ENCODE results near the gene CDK5.
A peak's percentile ranks its signal among the peaks of the same experiment; 100 is the strongest.
"Not testable (repeated sequence)": the region's sequence is repeated elsewhere in the genome, so short reads cannot be mapped to it uniquely, and the experiment has no call there.

Gene CDK5

DNA sequence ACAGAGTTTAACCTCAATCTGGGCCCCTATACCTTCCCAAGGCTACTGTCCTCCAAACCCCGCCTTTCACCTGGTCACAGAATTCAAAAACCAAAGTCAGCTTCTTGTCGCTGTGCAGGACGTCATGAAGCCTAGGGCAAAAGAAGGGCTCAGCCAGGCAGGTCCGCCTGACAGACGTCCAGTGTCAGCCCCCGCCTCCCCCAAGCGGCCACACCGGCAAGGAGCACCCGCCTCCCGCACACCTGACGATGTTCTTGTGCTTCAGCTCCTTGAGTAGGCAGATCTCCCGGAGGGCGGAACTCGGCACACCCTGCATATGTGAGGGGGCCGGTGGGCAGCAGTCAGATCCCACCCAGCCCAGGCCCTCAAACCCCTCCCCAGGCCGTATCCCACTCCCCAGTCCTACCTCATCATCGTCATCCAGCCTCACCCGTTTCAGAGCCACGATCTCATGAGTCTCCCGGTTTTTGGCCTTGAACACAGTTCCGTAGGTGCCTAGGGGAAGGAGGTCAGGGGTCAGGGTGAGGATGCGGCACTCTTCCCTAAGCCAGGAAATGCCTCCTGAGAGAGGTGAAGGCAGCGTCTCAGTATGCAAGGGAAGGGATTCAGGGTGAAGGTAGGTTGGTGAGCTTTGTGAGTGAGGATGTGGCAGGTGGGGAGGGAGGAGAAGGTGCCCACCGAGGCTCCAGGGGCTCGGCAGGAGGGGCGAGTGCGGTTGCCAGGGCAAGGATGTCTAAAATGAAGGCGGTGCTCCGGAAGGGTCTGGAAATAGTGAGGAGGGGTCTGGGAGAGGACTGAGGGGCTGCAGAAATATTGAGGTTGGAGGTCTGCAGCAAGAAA is 811 bp downstream of the CDK5 start:
- no peak for DNase-seq (ENCODE audit: low read depth)

DNA sequence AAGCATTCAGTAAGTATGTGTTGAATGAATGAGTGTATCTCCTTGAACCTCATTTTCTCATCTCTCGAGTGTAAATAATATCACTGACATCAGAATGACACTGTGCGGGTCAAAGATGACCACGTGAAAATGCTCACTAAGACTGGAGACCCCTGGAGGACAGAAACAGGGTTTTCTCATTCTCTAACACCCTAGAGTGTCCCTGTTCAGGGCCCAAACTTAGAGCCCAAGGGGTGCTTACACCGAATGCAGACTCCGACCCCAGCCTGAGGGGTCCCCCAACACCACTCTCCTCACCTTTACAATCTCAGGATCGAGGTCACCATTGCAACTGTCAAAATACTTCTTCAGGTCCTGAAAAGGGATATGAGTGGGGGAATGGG is 1.4 kb downstream of the CDK5 start:
- no peak for DNase-seq (ENCODE audit: low read depth)

DNA sequence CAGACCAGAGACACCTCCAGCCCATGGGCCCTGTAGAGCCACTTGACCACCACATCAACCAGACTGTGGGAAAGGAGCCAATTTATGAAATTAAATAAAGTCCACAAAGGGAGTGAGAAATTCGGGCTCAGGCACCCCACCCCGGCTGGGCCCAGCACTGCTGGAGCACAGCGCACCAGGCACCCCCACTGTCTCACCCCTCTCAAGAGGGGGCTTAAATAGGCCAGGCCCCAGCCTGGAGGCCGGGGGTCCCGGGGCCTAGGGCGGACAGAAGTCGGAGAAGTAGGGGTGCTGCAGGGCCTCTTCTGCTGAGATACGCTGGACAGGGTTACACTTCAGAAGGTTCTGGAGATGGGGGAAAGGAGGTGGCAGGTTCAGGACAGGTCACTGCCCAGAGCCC is 3.9 kb downstream of the CDK5 start:
- no peak for DNase-seq (ENCODE audit: low read depth)

DNA sequence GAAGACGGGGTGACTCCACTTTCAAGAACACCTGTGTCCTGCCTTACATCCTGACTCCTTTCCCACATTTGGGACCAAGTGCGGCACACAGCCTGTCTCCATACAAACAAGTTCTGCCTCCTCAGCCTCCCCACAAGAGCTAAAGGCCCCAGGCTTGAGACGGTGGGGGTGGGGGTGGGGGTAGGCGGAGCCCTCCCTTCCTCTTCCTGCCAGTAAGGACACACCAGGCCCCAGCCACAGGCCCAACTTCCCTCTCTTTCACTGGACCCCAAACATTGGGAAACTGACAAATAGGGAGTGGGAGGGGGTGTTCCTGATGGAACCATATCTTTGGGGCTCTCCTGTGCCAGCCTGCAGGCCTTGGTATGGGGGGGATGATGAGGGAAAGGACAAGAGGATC is 4.6 kb downstream of the CDK5 start:
- no peak for DNase-seq (ENCODE audit: low read depth)

DNA sequence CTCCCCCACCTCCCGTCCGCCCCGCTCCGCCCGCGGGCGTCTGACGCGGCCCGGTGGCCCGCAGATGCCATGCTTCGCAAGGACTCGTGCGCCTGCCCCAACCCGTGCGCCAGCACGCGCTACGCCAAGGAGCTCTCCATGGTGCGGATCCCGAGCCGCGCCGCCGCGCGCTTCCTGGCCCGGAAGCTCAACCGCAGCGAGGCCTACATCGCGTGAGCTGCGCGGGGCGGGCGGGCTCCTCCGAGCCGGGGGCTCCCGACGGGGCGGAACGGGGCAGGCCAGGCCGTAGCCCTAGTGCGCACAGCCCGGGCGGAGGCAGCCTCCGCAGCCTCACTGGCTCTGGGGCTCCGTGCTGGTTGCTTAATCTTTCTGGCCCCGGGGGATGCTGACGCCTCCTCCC is 6.6 kb downstream of the CDK5 start:
- peak; percentile 49 for DNase-seq (ENCODE audit: low read depth)

DNA sequence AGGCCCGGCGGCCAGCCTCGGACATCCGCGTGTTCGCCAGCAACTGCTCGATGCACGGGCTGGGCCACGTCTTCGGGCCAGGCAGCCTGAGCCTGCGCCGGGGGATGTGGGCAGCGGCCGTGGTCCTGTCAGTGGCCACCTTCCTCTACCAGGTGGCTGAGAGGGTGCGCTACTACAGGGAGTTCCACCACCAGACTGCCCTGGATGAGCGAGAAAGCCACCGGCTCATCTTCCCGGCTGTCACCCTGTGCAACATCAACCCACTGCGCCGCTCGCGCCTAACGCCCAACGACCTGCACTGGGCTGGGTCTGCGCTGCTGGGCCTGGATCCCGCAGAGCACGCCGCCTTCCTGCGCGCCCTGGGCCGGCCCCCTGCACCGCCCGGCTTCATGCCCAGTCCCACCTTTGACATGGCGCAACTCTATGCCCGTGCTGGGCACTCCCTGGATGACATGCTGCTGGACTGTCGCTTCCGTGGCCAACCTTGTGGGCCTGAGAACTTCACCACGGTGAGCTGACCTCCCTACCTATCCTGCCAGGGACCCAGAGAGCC is 8.7 kb downstream of the CDK5 start:
- DNase-seq (ENCODE audit: low read depth): no peak

DNA sequence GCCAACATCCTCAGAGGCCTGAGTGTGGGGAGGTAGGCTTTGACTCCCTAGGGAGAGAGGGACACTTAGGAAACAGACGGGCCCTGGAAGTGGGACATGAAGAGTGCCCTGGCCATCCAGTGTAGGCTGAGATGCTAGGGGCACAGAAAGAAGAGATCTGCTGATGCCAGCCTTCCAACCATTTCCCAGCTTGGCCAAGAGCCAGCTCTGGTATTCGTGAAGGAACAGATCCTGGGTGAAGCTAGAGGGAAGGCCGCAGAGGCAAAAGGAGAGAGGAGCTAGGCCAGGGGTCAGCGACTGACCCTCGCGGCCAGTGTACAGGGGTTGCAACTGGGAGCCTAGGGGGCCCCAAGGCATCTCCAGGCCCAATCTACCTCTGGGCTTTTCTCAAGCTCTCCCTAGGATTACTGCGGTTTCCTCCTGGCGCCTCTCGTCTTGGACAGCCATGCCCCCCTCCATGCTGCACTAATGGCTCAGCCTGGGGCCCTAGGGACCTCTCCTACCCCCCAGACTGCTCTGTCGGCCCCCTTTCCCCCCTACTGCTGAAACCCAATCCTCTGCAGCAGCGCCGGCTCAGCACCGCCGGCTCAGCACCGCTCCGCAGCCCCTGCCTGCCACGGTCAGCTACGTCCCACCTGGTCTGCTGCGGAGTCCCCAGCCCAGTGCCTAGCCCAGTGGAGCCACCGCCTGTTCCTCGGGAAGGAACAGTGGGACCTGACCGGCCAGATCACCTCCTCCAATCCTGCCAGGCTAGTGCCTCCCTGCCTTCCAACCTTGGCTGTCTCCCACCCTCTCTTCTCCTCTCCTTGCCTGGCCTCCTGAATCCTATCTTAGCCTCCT is 9.5 kb downstream of the CDK5 start, which contains the start of gene ASIC3:
Gene ASIC3, plus strand, starts transcription at position 556 of the 840 bp plus-strand sequence. CDS start 355 bp downstream, outside the sequence.
- no peak for DNase-seq (ENCODE audit: low read depth)

DNA sequence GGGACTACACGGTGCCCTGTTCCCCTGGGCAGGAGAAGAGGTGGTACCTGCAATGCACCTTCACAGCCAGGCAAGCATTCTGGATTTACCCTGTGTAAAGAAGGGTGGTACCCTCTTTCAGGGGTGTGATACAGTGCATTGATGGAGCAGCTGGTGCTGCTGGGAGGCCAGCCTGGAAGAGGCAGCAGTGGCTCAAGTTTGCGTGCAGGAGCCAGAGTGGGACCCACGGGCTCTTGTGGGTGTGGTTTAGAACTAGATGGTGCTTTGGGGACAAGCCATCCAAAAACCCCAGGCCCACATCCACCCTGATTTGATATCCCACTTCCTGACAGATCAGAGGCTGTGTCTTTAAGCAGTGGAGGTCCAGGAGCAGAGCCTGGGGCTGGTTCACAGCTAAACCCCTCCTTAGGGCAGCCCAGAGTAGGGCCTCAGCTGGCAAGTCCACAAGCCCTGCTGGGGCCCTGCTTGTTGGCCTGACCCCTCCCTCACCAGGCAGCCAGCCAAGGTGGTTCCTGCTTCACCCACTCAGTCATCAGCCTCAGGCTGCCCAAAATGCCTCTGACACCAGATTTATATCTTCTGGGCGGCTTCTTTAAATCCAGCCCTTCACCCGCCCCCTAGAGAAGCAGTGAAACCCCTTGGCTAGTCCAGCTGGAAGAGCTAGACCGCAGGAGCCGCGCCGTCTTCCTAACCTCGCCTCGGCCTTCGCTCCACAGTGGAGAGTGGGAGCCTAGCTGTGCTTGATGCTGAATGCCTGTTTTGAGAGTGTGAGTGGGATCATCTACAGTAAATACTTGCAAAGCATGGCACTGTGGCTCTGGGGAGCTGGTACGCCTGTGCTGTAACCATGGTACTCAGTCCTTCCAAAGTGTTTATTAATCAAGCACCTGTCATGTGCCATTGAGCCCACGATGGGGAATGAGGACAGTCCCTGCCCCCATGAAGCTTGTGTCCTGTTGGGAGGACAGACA is 10.8 kb downstream of the CDK5 start:
- no peak for DNase-seq (ENCODE audit: low read depth)

DNA sequence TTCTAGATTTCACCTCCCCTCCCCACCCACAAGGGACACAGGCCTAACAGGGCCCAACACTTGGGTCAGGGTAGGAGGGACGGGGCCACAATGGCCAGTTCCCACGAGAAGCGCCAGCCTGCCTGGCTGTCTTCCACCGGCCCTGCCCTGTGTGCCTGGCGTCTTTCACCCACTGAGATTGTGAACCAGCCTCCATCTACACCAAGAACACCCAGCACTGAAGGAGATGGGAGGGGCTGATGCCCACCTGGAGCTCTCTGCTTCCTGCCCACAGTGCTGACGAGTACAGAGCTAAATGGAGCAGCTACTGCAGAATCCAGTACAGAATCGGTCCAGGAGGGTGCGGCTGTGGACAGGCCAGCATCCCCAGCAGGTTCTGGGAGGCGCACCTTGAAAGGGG is 11.7 kb downstream of the CDK5 start:
- DNase-seq (ENCODE audit: low read depth): no peak

DNA sequence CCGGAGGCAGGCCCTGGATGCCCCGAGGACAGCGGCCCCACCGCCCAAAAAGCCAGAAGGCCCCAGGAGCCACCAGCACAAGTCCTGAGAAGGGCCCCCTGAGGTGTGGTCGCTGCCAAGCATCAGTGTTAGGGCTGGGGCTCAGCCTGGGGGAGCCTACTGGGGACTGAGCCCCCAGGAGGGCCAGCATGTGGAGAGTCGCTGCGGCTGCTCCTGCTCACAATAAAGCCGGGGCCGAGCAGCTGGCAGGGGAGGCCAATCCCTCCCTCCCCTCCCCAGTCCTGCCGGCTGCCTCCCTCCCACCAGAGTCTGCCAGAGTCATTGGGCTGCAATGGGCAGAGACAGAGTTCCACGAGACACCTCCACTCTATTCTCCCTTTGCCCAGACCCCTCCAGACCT is 12.4 kb downstream of the CDK5 start:
- no peak for DNase-seq (ENCODE audit: low read depth)

DNA sequence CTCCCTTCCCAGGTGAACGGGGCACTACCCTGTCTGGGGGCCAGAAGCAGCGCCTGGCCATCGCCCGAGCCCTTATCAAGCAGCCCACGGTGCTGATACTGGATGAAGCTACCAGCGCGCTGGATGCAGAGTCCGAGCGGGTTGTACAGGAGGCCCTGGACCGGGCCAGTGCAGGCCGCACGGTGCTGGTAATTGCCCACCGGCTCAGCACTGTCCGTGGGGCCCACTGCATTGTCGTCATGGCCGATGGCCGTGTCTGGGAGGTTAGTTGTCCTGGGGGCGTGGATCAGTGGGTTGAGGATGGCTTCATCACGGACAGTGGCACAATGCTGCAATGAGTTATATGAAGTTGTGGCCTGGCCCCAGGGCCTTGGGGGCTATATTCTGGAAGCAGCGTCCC is 13.7 kb downstream of the CDK5 start:
- DNase-seq (ENCODE audit: low read depth): no peak

DNA sequence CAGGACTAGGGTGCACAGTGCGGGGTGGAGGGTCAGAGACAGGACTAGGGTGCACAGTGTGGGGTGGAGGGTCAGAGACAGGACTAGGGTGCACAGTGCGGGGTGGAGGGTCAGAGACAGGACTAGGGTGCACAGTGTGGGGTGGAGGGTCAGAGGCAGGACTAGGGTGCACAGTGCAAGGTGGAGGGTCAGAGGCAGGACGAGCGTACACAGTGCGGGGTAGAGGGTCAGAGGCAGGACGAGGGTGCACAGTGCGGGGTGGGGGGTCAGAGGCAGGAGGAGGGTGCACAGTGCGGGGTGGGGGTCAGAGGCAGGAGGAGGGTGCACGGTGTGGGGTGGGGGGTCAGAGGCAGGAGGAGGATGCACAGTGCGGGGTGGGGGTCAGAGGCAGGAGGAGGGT is 14.2 kb downstream of the CDK5 start:
- not testable (repeated sequence) for DNase-seq (ENCODE audit: low read depth)

DNA sequence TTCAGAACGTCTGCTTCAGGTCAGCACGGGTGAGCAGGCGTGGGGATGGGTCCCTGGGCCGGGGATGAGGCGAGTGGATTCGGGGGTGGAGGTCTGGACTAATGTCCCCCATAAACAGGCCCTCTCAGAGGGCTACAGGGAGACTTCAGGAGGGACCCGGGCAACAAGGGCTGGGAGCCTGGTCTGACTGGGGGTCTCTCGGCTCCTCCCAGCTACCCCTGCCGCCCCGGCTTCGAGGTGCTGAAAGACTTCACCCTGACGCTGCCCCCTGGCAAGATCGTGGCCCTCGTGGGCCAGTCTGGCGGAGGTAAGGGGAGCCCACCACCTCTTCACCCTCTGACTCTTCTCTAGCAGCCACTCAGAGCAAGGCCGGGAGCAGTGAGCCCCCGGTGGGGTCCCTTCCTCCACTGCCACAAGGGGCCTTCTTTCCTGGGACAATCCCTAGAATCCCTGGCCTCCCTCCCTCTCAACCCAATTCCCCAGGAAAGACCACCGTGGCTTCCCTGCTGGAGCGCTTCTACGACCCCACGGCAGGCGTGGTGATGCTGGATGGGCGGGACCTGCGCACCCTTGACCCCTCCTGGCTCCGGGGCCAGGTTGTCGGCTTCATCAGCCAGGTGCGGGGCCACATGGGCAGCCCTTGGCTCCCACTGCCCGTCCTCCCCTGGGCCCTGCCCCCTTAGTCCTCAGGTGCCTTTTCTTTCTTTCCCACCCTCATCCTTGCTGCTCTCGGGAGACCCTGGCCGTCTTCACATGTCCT is 16.9 kb downstream of the CDK5 start:
- no peak for DNase-seq (ENCODE audit: low read depth)

DNA sequence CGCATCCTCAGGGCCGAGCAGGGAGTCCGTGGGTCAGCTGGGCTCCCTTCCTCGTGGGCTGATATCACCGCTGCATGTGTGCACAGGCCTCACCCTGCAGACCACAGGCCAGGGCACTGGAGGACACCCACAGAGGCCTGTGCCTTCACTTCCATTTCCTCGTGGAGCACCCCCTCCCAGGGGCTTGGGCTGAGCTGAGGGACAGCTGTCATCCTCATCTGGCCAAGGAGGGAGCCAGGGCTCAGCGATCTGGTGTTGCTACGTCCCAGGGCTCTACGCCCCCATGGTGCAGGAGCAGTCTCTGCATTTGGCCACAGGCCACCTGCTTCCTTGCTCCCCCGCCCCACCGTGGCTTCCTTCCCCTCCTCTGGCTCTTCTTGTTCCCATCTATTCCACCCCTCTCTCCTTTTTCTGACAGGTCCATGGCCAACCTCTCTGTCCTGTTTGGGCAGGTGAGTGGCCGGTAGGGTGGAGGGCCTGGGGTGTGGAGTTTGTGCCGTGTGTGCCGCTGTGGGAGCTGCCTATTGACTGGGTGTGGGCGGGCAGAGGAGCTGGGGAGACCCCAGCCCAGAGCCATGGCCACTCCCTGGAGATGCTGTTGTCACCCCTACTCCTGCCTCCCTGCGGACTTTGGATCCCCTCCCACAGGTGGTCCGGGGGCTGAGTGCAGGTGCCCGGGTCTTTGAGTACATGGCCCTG is 17.7 kb downstream of the CDK5 start:
- DNase-seq (ENCODE audit: low read depth): no peak

DNA sequence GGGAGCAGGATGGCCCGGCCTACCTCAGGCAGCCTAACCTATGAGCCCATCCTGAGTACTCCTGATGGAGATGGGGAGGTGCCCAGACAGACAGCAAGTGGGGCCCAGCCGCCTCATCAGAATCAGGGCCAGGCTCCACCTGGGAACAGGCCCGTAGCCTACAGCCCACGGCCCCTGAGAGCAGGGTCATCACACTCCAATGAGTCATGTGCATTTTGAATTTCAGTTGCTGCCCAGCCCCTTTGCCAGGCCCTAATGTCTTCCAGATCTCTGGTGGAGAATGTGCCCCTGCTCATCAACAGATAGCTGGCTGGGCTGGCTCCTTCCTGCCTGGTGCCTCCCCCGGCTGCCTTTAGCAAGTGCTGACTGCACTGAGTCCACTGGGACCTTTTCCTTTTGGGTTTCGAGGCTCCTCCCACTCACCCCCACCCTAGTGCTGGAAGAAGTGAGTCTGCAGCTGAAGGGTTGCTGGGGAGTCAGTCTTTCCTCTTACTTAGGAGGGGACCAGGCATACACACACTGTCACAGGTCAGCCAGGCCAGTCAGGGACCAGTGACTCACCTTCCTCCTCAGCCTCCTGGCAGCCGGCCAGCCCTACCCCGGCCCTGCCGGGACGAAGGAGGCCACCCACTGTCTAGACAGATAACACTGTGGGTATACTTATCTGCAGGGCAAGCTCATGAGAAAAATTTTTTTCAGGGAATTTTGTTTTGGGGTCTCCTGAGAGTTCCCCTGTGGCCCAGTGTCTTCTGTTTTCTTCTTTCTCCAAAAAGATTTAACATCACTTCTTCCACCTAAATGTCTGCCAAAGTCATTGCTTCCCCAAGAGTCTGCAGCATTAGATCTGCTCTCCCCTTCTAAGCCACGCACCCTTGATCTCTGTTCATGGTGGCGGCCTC is 18.5 kb downstream of the CDK5 start:
- peak; percentile 77 for DNase-seq (ENCODE audit: low read depth)

DNA sequence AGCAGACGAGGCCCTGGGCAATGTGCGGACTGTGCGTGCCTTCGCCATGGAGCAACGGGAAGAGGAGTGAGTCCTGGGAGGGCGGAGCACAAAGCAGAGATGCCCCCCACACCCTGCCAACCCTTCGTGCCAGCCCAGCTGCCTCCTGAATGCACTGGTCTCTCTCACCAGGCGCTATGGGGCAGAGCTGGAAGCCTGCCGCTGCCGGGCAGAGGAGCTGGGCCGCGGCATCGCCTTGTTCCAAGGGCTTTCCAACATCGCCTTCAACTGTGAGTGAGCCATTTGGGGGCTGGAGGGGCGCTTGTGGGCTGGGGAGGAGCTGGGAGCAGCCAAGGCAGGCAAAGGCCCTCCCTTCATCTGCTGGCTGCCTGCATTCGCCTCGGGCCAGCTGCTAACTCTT is 21.8 kb downstream of the CDK5 start:
- no peak for DNase-seq (ENCODE audit: low read depth)

DNA sequence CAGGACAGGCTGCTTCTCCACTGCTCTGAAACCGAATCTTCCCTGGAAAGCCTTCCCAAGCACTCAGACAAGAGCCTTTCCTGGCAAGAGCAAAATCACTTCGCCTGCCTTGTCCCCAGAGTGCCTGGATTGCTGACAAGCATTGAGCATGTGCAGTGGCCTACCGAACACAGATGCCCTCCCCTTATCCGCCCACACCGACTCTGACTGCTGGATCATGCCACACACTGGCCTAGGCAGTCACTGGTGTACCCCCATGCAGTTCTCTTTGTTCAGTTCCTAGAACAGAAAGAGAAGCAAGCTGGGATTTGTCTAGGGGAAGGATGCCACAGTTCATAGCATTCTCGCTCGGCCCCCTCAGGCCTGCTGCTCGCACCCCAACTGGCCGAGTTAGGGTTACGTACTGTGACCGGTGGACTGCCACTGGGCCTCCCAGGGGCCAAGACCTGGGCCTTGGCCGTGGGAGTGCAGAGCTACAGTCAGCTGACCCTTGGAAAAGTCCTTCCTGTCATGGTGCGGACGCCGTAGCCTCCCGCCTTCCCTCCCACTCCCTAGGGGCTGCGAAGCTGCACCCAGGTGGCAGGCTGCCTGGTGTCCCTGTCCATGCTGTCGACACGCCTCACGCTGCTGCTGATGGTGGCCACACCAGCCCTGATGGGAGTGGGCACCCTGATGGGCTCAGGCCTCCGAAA is 22.5 kb downstream of the CDK5 start:
- no peak for DNase-seq (ENCODE audit: low read depth)

DNA sequence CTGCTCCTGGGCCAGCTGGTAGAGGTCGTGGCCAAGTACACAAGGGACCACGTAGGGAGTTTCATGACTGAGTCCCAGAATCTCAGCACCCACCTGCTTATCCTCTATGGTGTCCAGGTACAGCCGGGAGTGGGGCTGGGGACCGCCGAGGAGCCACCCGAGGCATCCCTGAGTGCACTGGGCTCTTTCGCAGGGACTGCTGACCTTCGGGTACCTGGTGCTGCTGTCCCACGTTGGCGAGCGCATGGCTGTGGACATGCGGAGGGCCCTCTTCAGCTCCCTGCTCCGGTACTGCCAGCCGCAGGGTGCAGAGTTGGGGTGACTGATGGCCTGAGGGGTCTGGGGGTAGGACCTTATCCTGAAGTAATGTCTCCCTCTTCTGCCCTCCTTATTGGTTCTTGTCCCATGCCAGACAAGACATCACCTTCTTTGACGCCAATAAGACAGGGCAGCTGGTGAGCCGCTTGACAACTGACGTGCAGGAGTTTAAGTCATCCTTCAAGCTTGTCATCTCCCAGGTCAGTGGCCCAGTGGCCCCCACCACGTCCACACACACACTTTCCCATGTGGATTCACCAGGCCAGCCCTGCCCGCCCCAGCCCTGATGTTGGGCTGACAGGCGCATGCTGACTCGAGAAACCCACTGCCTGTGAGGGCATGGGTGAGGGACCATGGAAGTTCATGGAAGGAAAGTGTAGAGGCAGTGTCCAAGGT is 23.2 kb downstream of the CDK5 start:
- DNase-seq (ENCODE audit: low read depth): no peak
